Mucosa of gallbladder (tissue), 1 donor: ENCODE measurements around the gene GMEB2. TPM values are rescaled to one million over a fixed set of nuclear protein-coding genes. Genes with fewer than 3 reads are reported as not detected.
A peak's percentile ranks its signal among the peaks of the same experiment; 100 is the strongest.
"Not testable (repeated sequence)": the region's sequence is repeated elsewhere in the genome, so short reads cannot be mapped to it uniquely, and the experiment has no call there.

Experiments used
- DNase-seq: peaks from one replicate; pipeline ENCODE4 v3.0.0-alpha.2; 2020; ENCODE audit warnings: low spot score
- total RNA-seq: library from RNA; stranded (reverse); gene quantifications from one replicate; pipeline ENCODE4 v1.2.1, GENCODE V29; 2021
- donor health status: DM: no; HTN: no; CAD: no.

GMEB2 gene
- total RNA-seq, 1 donor from 2014 or later: 12.1 TPM

GRCh38 chr20:63639093-63639975 is 12.4 kb upstream of the GMEB2 start:
- DNase-seq: no peak

DNA sequence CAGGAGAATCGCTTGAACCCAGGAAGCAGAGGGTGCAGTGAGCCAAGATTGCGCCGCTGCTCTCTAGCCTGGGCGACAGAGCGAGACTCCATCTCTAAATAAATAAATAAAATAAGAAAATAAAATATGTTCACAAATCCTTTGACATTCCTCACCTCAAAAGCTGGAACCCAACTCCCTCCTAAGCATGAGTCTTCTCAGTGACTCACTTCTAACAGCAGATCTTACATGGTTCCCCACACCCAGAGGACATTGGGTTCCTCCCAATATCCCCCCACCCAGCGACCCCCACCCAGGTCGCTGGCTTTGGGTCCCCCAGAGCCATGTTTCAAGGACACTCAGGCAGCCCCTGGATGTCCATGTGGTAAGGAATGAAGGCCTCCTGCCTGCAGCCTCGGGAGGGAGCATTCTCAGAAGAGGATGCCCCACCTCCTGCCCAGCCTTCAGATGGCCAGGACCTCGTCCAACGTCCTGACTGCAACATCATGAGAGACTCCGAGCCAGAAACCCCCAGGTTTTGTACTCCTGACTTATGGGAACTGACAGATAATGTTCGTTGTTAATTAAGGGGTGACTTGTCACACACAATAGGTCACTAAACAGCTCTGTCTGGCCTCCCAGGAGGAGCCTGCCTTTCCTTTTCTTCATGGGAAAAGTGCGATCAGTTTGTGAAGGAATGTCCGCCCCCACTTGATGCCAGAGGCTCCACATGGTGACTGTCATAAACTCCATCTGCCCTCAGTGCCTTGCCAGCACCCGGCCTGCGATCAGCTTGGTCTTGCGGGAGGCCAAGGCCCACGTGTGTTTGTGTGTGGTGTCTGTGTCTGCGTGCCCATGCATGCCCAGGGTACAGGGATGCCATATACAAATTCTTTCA is 10.1 kb upstream of the GMEB2 start:
- no peak for DNase-seq

GRCh38 chr20:63635431-63636141 is 8.7 kb upstream of the GMEB2 start:
- DNase-seq: no peak

DNA sequence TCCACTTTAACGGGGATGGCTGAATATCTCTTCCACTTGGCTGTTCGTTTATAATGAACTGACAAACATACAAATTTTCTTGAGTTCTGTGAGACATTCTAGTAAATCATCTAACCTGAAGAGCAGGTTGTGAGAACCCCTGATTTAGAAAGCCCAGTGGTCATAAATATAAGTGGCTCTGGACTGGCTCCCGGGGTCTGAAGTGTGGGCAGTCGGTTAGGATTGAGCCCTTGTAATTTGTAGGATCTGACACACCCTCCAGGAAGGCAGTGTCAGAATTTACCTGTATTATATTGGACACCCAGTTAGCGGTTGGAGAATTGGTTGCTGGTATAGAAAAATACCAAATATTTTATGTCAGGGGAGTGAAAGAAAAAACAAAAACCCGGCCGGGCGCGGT is 6.8 kb upstream of the GMEB2 start:
- no peak for DNase-seq

DNA sequence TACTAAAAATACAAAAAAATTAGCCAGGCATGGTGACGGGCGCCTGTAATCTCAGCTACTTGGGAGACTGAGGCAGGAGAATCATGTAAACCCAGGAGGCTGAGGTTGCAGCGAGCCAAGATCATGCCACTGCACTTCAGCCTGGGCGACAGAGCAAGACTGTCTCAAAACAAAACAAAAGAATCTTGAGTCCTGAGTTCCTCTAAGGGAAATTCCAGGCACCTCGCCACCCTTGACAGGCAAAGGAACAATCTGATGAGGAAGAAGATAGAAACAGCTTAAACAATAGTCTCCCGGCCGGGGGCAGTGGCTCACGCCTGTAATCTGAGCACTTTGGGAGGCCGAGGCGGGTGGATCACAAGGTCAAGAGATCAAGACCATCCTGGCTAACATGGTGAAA is 4.5 kb upstream of the GMEB2 start:
- DNase-seq: not testable (repeated sequence)

DNA sequence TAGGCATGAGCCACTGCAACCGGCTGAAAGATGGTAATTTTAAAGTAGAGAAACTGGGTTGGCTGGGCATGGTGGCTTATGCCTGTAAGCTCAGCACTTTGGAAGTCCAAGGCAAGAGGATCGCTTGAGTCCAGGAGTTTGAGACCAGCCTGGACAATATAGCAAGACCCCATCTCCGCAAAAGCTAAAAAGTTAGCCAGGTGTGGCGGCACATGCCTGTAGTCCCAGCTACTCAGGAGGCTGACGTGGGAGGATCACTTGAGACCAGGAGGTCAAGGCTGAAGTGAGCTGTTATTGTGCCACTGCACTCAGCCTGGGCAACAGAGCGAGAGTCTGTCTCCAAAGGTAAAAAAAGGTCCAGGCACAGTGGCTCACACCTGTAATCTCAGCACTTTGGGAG is 4.1 kb upstream of the GMEB2 start:
- not testable (repeated sequence) for DNase-seq

DNA sequence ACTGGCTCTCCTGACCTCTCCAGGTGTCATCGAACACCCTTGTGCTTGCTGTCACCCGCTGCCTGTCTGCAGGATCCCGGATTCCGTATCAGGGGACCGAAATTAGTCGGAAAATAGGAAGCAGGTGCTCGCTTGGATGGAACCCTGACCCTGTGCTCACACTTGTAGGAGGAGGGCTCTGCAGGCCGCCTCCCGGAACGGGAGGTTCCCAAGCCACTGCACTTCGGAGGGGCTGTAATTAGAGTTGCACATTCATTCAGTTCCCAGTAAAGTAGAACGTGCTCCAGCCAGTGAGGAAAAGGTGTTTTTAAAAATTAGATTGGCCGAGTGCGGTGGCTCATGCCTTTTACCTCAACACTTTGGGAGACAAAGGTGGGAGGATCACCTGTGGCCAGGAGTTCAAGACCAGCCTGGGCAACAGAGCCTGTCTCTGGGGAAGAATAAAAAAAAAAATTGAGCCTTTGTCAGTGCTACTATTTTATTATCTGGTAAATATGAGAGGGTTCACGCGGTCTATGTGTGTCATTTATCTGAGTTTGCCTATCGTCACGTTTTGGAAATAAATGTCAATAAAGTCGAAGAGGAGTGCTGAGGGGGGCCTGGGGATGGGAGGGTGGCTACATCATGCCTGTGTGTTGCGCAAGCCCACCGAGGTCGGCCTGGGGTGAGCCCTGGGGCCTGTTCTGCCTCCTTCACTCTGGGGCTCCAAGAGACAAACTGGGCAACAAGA is 1.5 kb upstream of the GMEB2 start:
- no peak for DNase-seq

- no peak for DNase-seq
Measured at GRCh38 chr20:63627751-63628245, 897 bp upstream of the GMEB2 start.

GRCh38 chr20:63627129-63627750 is 339 bp upstream of the GMEB2 start:
- DNase-seq: peak; percentile 95

DNA sequence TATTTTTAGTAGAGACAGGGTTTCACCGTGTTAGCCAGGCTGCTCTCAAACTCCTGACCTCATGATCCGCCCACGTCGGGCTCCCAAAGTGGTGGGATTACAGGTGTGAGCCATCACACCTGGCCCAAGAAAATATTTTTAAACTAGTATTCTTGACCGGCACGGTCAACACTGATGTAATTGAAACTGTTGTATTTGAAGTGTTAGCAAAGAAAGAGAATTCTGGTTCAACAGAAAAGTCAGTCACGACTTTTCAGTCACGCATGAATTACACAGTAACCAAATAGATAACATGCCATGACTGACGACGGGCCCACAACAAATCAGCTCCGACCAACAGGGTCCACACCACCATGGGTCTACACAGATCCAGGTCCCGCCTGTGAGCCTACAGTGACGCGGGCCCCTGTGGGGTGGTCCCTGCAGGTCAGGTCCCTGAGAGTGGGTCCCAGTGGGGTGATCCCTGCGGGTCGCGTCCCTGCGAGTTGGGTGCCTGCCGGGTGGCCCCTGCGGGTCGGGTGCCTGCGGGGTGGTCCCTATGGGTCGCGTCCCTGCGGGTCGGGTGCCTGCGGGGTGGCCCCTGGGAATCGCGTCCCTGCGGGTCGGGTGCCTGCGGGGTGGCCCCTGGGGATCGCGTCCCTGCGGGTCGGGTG is 1.0 kb downstream of the GMEB2 start:
- DNase-seq: no peak

GRCh38 chr20:63624486-63624885 is 2.4 kb downstream of the GMEB2 start:
- no peak for DNase-seq

DNA sequence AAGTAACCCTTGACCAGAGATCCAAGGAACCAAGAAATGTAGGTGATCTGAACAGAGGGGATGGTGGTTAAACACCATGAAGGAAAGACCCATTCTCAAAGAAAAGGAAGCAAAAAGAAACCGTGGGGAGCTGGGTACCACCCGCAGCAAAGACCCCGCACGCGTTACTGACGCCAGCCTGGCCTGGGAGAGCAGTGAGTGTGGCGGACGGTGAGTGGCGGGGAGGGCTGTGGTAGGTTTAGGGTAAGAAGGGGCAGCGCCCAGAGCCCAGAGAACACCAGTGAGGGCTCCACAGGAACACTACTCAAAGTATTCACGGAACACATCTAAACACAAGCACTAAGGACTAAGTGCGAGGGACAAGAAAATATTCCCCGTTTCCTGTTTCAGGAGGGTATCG is 4.2 kb downstream of the GMEB2 start:
- DNase-seq: no peak

DNA sequence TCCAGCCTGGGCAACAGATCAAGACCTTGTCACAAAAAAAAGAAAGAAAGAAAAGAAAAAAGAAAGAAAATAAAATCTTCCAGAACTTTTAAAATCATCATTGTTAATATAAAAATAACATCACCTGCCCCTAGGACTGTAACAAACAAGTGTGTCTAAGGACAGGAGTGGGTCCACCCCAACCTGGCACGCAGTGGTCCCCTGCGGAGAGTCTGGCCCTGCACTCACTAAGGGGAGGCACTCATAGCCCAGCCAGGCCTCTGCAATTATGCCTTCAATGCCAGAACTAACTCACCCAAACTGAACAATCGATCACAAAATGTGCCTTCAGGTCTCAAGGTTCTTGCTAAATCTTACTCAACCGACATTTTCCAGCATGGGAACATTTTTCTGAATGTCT is 4.8 kb downstream of the GMEB2 start:
- no peak for DNase-seq

GRCh38 chr20:63620991-63621390 is 5.9 kb downstream of the GMEB2 start:
- no peak for DNase-seq

DNA sequence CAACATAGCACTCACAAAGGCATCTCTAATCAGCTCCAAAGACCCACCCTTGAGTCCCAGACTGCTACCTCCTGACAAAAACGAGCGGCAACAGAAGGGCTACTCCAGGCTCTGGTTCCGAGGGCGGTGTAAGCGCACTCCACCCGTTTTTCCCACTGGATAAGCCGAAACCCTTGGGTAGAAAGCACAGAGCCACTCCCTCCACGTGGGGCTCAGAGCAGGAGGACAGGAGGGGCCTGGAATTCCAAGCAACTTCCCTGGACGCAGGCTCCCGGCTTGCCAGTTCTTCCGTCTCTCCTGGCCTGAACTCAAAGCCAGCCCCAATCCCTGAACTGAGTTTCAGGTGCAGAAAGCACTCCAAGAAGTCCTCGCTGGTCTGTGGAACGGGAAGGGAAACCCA is 7.4 kb downstream of the GMEB2 start:
- DNase-seq: no peak

DNA sequence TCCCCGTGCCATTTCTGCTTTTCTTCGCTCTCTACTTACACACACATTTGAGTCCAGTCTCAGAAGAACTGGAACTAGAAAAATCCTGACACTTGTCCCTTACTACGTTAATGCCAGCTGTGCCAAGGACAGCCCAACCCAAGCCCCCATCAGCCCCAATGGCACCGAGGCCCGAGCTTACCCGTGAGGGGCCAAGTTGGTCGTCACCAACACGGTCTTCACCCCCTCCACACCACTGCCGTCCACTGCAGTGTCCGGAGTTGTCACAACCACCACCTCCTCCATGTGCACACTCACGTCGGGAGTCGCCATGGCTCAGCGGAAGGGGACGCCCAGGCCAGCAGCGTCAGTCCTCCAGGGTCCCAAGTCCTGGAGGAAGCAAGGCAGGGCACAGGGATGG is 7.8 kb downstream of the GMEB2 start:
- DNase-seq: no peak

DNA sequence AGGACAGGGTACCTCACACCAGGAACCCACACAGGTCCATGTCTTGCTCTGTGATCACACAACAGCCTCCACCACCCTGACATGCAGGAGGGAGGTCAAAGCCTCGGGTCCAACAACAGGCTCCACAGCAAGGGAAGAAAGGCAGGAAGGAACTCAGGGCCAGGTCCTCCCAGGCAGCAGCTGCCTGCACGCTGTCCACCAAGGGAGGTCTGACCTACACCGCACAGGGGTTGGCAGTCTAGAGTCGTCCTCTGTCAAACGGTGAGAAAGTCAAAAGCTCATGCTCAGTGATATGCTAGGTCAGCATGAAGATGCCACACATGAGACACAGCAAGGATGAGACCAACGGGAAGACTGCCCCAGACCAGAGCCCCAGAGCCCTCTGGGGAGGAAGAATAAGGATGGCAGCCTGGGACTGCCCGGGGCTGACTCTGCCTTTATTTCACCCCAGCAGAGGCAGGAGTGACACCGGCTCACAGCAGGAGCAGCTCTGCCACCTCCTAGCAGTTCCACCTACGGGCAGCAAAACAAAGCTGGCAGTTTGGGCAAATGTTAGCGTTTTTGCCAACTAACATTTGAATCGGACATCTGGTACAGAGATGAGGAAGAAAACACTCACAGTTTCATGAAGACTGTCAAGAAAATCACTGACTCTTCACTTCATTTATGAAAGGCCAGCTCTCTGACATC is 8.5 kb downstream of the GMEB2 start:
- DNase-seq: no peak

DNA sequence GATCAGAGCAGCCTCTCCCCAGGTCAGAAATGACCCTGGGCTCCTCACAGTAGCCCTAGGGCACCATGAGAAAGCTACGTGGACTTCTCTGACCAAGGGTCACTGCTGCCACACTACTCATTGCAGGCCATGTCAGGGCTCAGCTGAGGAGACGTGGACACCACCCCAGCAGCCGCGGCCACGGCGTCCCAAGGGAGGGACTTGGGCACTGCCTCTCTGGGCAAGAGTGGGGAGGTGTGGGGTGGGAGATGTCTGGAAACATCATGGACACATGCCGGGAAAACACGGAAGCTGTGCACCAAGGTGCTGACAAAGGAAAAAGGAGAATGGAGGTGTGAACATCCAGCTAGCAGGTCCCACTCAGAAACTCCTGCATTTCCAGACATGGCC is 9.0 kb downstream of the GMEB2 start:
- DNase-seq: no peak

- no peak for DNase-seq
Measured at GRCh38 chr20:63617092-63617875, 9.6 kb downstream of the GMEB2 start.
